GM10266 (cell line): Measurements from ENCODE around the gene NMS.

Source experiments
- DNase-seq: peaks from one replicate; pipeline ENCODE4 v3.0.0; 2012; ENCODE audit errors: extremely low spot score
- TF ChIP-seq, protein P1 (sequence below): IDR thresholded peaks from 2 replicates; pipeline ENCODE4 v1.5.1; 2012; ENCODE audit warnings: mild to moderate bottlenecking, low read depth; ENCODE audit not compliant: control insufficient read depth, insufficient read depth; ENCODE audit errors: missing control alignments

NMS gene, protein sequence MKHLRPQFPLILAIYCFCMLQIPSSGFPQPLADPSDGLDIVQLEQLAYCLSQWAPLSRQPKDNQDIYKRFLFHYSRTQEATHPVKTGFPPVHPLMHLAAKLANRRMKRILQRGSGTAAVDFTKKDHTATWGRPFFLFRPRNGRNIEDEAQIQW

DNA sequence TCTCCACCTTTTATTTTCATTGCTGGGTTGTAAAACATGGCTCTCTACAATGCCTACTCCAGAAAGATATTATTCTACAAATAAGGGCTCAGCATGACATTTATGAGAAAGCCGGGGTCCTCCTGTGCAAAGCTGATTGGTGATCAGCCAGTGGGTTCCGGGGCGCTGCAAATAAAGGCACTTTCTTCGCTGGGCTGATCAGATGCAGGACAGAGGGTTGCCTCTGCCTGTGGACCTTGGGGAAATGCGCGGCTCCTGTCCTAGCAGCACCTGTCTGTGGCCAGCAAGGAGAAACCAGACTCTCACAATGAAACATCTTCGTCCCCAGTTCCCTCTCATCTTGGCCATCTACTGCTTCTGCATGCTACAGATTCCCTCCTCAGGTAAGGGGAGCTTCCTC is at the start of gene NMS:
Gene NMS, plus strand, starts transcription at position 301 of the 400 bp plus-strand sequence. Its CDS starts 7 bp downstream, at position 308.
- TF ChIP-seq, protein P1, sequence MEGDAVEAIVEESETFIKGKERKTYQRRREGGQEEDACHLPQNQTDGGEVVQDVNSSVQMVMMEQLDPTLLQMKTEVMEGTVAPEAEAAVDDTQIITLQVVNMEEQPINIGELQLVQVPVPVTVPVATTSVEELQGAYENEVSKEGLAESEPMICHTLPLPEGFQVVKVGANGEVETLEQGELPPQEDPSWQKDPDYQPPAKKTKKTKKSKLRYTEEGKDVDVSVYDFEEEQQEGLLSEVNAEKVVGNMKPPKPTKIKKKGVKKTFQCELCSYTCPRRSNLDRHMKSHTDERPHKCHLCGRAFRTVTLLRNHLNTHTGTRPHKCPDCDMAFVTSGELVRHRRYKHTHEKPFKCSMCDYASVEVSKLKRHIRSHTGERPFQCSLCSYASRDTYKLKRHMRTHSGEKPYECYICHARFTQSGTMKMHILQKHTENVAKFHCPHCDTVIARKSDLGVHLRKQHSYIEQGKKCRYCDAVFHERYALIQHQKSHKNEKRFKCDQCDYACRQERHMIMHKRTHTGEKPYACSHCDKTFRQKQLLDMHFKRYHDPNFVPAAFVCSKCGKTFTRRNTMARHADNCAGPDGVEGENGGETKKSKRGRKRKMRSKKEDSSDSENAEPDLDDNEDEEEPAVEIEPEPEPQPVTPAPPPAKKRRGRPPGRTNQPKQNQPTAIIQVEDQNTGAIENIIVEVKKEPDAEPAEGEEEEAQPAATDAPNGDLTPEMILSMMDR, result no peak
- DNase-seq, result no peak

GRCh38 chr2:100422320-100423055 is 47.8 kb upstream of the NMS start:
- TF ChIP-seq, protein P1, result peak; percentile 3

GRCh38 chr2:100423631-100424030 is 46.7 kb upstream of the NMS start:
- TF ChIP-seq, protein P1, result no peak
- no peak for DNase-seq

More at GRCh38 chr2:100422320-100423055, 47.8 kb upstream of the NMS start:
- peak; percentile 27 for DNase-seq

DNA sequence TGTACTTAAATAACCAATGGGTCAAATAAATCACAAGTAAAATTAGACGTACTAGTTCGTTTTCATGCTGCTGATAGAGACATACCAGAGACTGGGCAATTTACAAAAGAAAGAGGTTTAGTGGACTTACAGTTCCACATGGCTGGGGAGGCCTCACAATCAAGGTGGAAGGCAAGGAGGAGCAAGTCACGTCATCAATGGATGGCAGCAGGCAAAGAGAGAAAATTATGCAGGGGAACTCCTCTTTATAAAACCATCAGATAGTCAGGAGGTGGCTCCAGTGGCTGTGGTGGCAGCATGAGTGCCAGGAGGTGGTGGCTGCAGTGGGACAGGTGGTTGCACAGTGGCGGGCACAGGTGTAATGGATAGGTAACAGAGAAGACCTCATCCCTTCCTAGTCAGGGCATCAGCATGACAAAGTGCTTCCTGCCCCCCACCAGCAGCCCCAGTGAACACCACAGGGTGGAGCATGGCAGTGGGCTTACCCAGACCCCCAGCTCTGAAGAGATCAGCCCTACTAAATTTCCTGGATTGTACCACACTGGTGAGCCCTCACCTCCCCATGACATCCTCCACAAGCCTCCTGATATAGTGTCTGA is 45.9 kb upstream of the NMS start:
- TF ChIP-seq, protein P1, result no peak
- DNase-seq, result no peak

DNA sequence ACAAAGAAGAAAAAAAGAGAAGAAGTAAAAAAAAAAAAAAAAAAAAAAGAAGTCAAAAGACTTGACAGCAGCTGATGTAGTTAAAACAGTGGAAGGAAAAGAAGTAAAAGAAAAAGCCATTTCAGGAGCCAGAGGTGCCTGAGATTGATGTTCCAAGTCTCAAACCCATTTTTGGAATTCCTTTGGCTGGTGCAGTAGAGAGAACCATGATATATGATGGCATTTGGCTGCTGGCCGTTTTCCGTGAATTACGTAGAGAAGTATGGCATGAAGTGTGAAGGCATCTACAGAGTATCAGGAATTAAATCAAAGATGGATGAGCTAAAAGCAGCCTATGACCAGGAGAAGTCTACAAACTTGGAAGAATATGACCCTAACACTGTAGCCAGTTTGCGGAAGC is 45.2 kb upstream of the NMS start:
- TF ChIP-seq, protein P1, result no peak
- DNase-seq, result no peak

- DNase-seq, result no peak
These were observed 44.5 kb upstream of the NMS start for GRCh38 chr2:100425573-100426383.

More at GRCh38 chr2:100425573-100426383, 44.5 kb upstream of the NMS start:
- TF ChIP-seq, protein P1, result no peak
